GM12801 (cell line): ENCODE data around the gene RMI2.

ENCODE experiments used
- CTCF ChIP-seq: IDR thresholded peaks from one replicate; pipeline ENCODE4 v1.5.1; 2011; ENCODE audit warnings: control low read depth; ENCODE audit not compliant: insufficient read length; ENCODE audit errors: extremely low read depth

The RMI2 gene

GRCh38 chr16:11307639-11308492, 37.4 kb upstream of the RMI2 start:
- no peak for TF ChIP-seq CTCF

GRCh38 chr16:11308493-11309283, 36.6 kb upstream of the RMI2 start:
- no peak for TF ChIP-seq CTCF

GRCh38 chr16:11309895-11310633, 35.2 kb upstream of the RMI2 start:
- no peak for TF ChIP-seq CTCF

- no peak for TF ChIP-seq CTCF
These were observed 34.7 kb upstream of the RMI2 start for GRCh38 chr16:11310634-11310977.

- no peak for TF ChIP-seq CTCF
These were observed 34.2 kb upstream of the RMI2 start for GRCh38 chr16:11310997-11311561.

- TF ChIP-seq CTCF: no peak
These were observed 32.4 kb upstream of the RMI2 start for GRCh38 chr16:11312718-11313492.
